SK-N-SH treated with all-trans-retinoic acid at 6 μM for 48 hours (cell line): ENCODE results near the gene LBH.

Experiments used
- ESRRG ChIP-seq: fragments of 250-450 bp; sonication (Bioruptor Pico); IDR thresholded peaks from 2 replicates; pipeline ENCODE4 v1.6.1; 2021; ENCODE audit warnings: mild to moderate bottlenecking
- OSR1 ChIP-seq: fragments of 250-450 bp; sonication (Bioruptor Pico); IDR thresholded peaks from 2 replicates; pipeline ENCODE4 v1.8.0; 2022; ENCODE audit warnings: moderate library complexity, mild to moderate bottlenecking, inconsistent platforms
- PPARA ChIP-seq: fragments of 250-450 bp; sonication (Bioruptor Pico); IDR thresholded peaks from 2 replicates; pipeline ENCODE4 v1.5.0; 2020; ENCODE audit warnings: mild to moderate bottlenecking, borderline replicate concordance
- TF ChIP-seq, protein P1 (sequence below): fragments of 250-450 bp; sonication (Bioruptor Pico); IDR thresholded peaks from 2 replicates; pipeline ENCODE4 v1.8.0; 2020; ENCODE audit warnings: mild to moderate bottlenecking, moderate library complexity, borderline replicate concordance

DNA sequence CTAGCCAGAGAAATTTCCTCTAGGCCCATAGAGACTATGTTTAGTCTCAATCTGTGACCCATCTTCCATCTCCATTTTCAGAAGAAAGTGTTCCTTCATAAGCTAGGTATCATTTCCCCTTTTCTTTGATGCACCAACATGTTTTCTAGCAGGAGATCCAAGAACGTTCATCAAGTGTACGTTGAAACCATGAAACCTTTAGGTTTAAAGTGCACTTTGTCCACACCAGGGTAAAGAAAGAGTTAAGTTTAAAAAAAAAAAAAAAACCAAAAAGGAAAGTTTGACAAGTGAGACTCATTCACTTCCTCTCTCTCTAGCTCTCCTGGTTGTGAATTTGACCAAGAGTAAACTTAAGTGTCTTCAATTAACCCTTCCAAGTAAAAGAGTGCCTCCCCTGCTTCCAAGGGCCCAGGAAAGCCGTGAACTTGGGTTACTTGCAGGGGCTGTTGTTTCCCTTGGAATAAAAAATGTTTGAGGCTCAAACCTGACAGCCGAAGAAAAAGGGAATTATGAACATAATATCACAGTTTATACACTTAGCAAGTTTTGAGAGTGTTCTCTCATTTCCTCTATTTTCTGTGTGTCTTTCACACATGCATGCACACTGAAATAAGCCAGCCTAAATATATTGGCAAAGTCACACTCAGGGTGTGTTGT, 56.7 kb downstream of the LBH start:
- TF ChIP-seq PPARA (CRISPR knock-in tag) (no peak), OSR1 (no peak), ESRRG (CRISPR knock-in tag) (no peak)
- TF ChIP-seq, protein P1, sequence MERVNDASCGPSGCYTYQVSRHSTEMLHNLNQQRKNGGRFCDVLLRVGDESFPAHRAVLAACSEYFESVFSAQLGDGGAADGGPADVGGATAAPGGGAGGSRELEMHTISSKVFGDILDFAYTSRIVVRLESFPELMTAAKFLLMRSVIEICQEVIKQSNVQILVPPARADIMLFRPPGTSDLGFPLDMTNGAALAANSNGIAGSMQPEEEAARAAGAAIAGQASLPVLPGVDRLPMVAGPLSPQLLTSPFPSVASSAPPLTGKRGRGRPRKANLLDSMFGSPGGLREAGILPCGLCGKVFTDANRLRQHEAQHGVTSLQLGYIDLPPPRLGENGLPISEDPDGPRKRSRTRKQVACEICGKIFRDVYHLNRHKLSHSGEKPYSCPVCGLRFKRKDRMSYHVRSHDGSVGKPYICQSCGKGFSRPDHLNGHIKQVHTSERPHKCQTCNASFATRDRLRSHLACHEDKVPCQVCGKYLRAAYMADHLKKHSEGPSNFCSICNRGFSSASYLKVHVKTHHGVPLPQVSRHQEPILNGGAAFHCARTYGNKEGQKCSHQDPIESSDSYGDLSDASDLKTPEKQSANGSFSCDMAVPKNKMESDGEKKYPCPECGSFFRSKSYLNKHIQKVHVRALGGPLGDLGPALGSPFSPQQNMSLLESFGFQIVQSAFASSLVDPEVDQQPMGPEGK = no peak
